AG09309 (cell line): ENCODE data around the gene DERL3.
A peak's percentile ranks its signal among the peaks of the same experiment; 100 is the strongest.

Source experiments
- DNase-seq: peaks from one replicate; pipeline ENCODE4 v3.0.0-alpha.2; 2010; ENCODE audit warnings: low read depth
- H3K4me3 ChIP-seq: 2 replicates; pipeline ENCODE4 v1.5.1; 2011; ENCODE audit warnings: mild to moderate bottlenecking, low read depth, low read length, moderate library complexity; ENCODE audit not compliant: control insufficient read depth
- CTCF ChIP-seq: IDR thresholded peaks from 2 replicates; pipeline ENCODE4 v1.5.1; 2011; ENCODE audit warnings: mild to moderate bottlenecking, low read depth, low read length, inconsistent platforms; ENCODE audit not compliant: insufficient read depth, control insufficient read depth; ENCODE audit errors: missing control alignments

DERL3 gene

GRCh38 chr22:23838681-23839468 lies at the start of gene DERL3:
Gene DERL3 (minus strand): TSS chr22:23839006. CDS start chr22:23838987, 19 bp downstream.
- no peak for TF ChIP-seq CTCF
- peak; percentile 56 for DNase-seq
- H3K4me3 ChIP-seq, result peak within 1 kb of the TSS; percentile 32

- no peak overlapping the region for H3K4me3 ChIP-seq
- TF ChIP-seq CTCF, result no peak
- DNase-seq, result no peak
Observed at GRCh38 chr22:23884140-23884539, 45.3 kb upstream of the DERL3 start.

GRCh38 chr22:23883658-23884057 lies 44.9 kb upstream of the DERL3 start:
- TF ChIP-seq CTCF, result no peak
- H3K4me3 ChIP-seq, result no peak overlapping the region
- DNase-seq, result no peak

- no peak for TF ChIP-seq CTCF
- DNase-seq, result no peak
- H3K4me3 ChIP-seq, result no peak overlapping the region
Observed at GRCh38 chr22:23882370-23882769, 43.6 kb upstream of the DERL3 start.

GRCh38 chr22:23878219-23878618 lies 39.4 kb upstream of the DERL3 start:
- no peak for DNase-seq

GRCh38 chr22:23877566-23877965 lies 38.8 kb upstream of the DERL3 start:
- no peak overlapping the region for H3K4me3 ChIP-seq
- TF ChIP-seq CTCF, result no peak
- no peak for DNase-seq

More at GRCh38 chr22:23878219-23878618, 39.4 kb upstream of the DERL3 start:
- no peak for TF ChIP-seq CTCF
- H3K4me3 ChIP-seq, result no peak overlapping the region
